ENCODE data around the gene C11orf65.
"Not testable (repeated sequence)": the region's sequence is repeated elsewhere in the genome, so short reads cannot be mapped to it uniquely, and the experiment has no call there.

The C11orf65 gene

GRCh38 chr11:108431997-108432396, 35.3 kb downstream of the C11orf65 start:
- no peak overlapping the region for H3K27ac ChIP-seq
- TF ChIP-seq ZFX (IDR thresholded peaks at IDR 0.05; ENCODE audit: borderline replicate concordance) = no peak
- no peak for TF ChIP-seq CTCF (IDR thresholded peaks at IDR 0.05)

GRCh38 chr11:108431370-108431769, 36.0 kb downstream of the C11orf65 start:
- H3K27ac ChIP-seq = no peak overlapping the region
- TF ChIP-seq CTCF (IDR thresholded peaks at IDR 0.05) (no peak), ZFX (IDR thresholded peaks at IDR 0.05; ENCODE audit: borderline replicate concordance) (no peak)

GRCh38 chr11:108417551-108417950, 49.8 kb downstream of the C11orf65 start:
- H3K27ac ChIP-seq = not testable (repeated sequence)
- TF ChIP-seq CTCF (IDR thresholded peaks at IDR 0.05) = peak; percentile 76

- TF ChIP-seq CTCF (IDR thresholded peaks at IDR 0.05) (no peak), ZFX (IDR thresholded peaks at IDR 0.05; ENCODE audit: borderline replicate concordance) (no peak)
- H3K27ac ChIP-seq = no peak overlapping the region
Observed at GRCh38 chr11:108414958-108415357, 52.4 kb downstream of the C11orf65 start.

- no peak overlapping the region for H3K27ac ChIP-seq
- TF ChIP-seq ZFX (IDR thresholded peaks at IDR 0.05; ENCODE audit: borderline replicate concordance) (no peak), CTCF (IDR thresholded peaks at IDR 0.05) (no peak)
Observed at GRCh38 chr11:108405706-108406105, 61.6 kb downstream of the C11orf65 start.

GRCh38 chr11:108403052-108403451, 64.3 kb downstream of the C11orf65 start:
- H3K27ac ChIP-seq = no peak overlapping the region
- no peak for TF ChIP-seq CTCF (IDR thresholded peaks at IDR 0.05)
- TF ChIP-seq ZFX (IDR thresholded peaks at IDR 0.05; ENCODE audit: borderline replicate concordance) = no peak

GRCh38 chr11:108402241-108402640, 65.1 kb downstream of the C11orf65 start:
- no peak for TF ChIP-seq ZFX (IDR thresholded peaks at IDR 0.05; ENCODE audit: borderline replicate concordance)
- no peak for TF ChIP-seq CTCF (IDR thresholded peaks at IDR 0.05)
- no peak overlapping the region for H3K27ac ChIP-seq

All from 22Rv1 (cell line).